Glomerular endothelial cell (primary cell): ENCODE data around the gene FGFBP1. TPM values are rescaled to one million over a fixed set of nuclear protein-coding genes. Genes with fewer than 3 reads are reported as not detected.

Source experiments
- DNase-seq: peaks from one replicate; pipeline ENCODE4 v3.0.0-alpha.2; 2011; ENCODE audit warnings: low read depth, low spot score; ENCODE audit errors: extremely low read depth
- total RNA-seq: library from RNA; depleted of rRNA; stranded (reverse); fragments of >200 nt; gene quantifications from 2 replicates; pipeline ENCODE4 v1.2.3, GENCODE V29; 2015

The FGFBP1 gene
- total RNA-seq, 1 donor from 2014 or later = not detected

- peak; percentile 57 for DNase-seq
Measured at GRCh38 chr4:15913631-15913970, 24.9 kb downstream of the FGFBP1 start.

GRCh38 chr4:15912961-15913630 lies 25.4 kb downstream of the FGFBP1 start:
- no peak for DNase-seq

GRCh38 chr4:15912236-15912635 lies 26.3 kb downstream of the FGFBP1 start:
- no peak for DNase-seq

GRCh38 chr4:15910155-15910940 lies 28.2 kb downstream of the FGFBP1 start:
- DNase-seq = no peak

- DNase-seq = no peak
Measured at GRCh38 chr4:15907430-15907829, 31.1 kb downstream of the FGFBP1 start.

- DNase-seq = no peak
Measured at GRCh38 chr4:15906020-15906443, 32.5 kb downstream of the FGFBP1 start.

GRCh38 chr4:15902746-15903145 lies 35.8 kb downstream of the FGFBP1 start:
- no peak for DNase-seq

- DNase-seq = no peak
Measured at GRCh38 chr4:15901998-15902397, 36.5 kb downstream of the FGFBP1 start.

- DNase-seq = no peak
Measured at GRCh38 chr4:15901007-15901406, 37.5 kb downstream of the FGFBP1 start.

- DNase-seq = no peak
Measured at GRCh38 chr4:15899511-15899910, 39.0 kb downstream of the FGFBP1 start.

- DNase-seq = no peak
Measured at GRCh38 chr4:15898902-15899301, 39.6 kb downstream of the FGFBP1 start.

- no peak for DNase-seq
Measured at GRCh38 chr4:15897577-15897976, 41.0 kb downstream of the FGFBP1 start.

- DNase-seq = no peak
Measured at GRCh38 chr4:15894921-15895916, 43.3 kb downstream of the FGFBP1 start.

GRCh38 chr4:15894393-15894792 lies 44.1 kb downstream of the FGFBP1 start:
- no peak for DNase-seq

- no peak for DNase-seq
Measured at GRCh38 chr4:15893962-15894361, 44.6 kb downstream of the FGFBP1 start.

GRCh38 chr4:15891312-15891711 lies 47.2 kb downstream of the FGFBP1 start:
- DNase-seq = no peak

GRCh38 chr4:15890246-15890829 lies 48.2 kb downstream of the FGFBP1 start:
- DNase-seq = no peak

GRCh38 chr4:15888515-15888914 lies 50.0 kb downstream of the FGFBP1 start:
- no peak for DNase-seq
